HG03469 (cell line): ENCODE results near the gene ADAT3.

ENCODE experiments used
- ATAC-seq: cut with Tn5 transposase; IDR thresholded peaks from one replicate; pipeline ENCODE4 v1.9.1; 2021; ENCODE audit warnings: mild to moderate bottlenecking, moderate library complexity, moderate number of reproducible peaks; ENCODE audit not compliant: unreplicated experiment

The ADAT3 gene

GRCh38 chr19:1936916-1937610, 31.9 kb downstream of the ADAT3 start:
- ATAC-seq, result no peak

- no peak for ATAC-seq
Observed at GRCh38 chr19:1938071-1938470, 32.9 kb downstream of the ADAT3 start.

- no peak for ATAC-seq
Observed at GRCh38 chr19:1941146-1942077, 36.2 kb downstream of the ADAT3 start, which contains the start of gene CSNK1G2. CSNK1G2 (plus strand) TSS chr19:1941172; CDS start chr19:1969773, 28,601 bp downstream.

- ATAC-seq, result no peak
Observed at GRCh38 chr19:1942078-1942933, 37.1 kb downstream of the ADAT3 start.

- ATAC-seq, result no peak
Observed at GRCh38 chr19:1942934-1943555, 37.8 kb downstream of the ADAT3 start.

GRCh38 chr19:1943661-1944087, 38.5 kb downstream of the ADAT3 start:
- ATAC-seq, result no peak

- ATAC-seq, result no peak
Observed at GRCh38 chr19:1944088-1944915, 39.1 kb downstream of the ADAT3 start.

- no peak for ATAC-seq
Observed at GRCh38 chr19:1944916-1945561, 39.8 kb downstream of the ADAT3 start.

- ATAC-seq, result no peak
Observed at GRCh38 chr19:1945899-1946298, 40.7 kb downstream of the ADAT3 start.

GRCh38 chr19:1947651-1948209, 42.5 kb downstream of the ADAT3 start:
- no peak for ATAC-seq

GRCh38 chr19:1949304-1950101, 44.3 kb downstream of the ADAT3 start:
- no peak for ATAC-seq

GRCh38 chr19:1950640-1951039, 45.4 kb downstream of the ADAT3 start:
- no peak for ATAC-seq

- no peak for ATAC-seq
Observed at GRCh38 chr19:1952635-1953034, 47.4 kb downstream of the ADAT3 start.

GRCh38 chr19:1953037-1953436, 47.8 kb downstream of the ADAT3 start:
- ATAC-seq, result no peak

GRCh38 chr19:1953441-1954094, 48.4 kb downstream of the ADAT3 start:
- no peak for ATAC-seq

- no peak for ATAC-seq
Observed at GRCh38 chr19:1954532-1954933, 49.3 kb downstream of the ADAT3 start.
